Measurements from ENCODE around the gene CARHSP1.

- TF ChIP-seq CTCF (IDR thresholded peaks at IDR 0.05; ENCODE audit: insufficient read depth, low read depth, low read length) (no peak), EZH2 (IDR thresholded peaks at IDR 0.05; ENCODE audit: insufficient read depth, low read length) (no peak)
Measured at GRCh38 chr16:8889893-8890548, 21.2 kb upstream of the CARHSP1 start.
